GM18873 (cell line): ENCODE results near the gene CUL9.

Source experiments
- ATAC-seq: cut with Tn5 transposase; IDR thresholded peaks from one replicate; pipeline ENCODE4 v1.9.1; 2021; ENCODE audit warnings: mild to moderate bottlenecking, moderate library complexity, moderate number of reproducible peaks; ENCODE audit not compliant: unreplicated experiment, low FRiP score

CUL9 gene

GRCh38 chr6:43193929-43194328 is 11.9 kb downstream of the CUL9 start:
- no peak for ATAC-seq

GRCh38 chr6:43196337-43196736 is 14.3 kb downstream of the CUL9 start:
- no peak for ATAC-seq

DNA sequence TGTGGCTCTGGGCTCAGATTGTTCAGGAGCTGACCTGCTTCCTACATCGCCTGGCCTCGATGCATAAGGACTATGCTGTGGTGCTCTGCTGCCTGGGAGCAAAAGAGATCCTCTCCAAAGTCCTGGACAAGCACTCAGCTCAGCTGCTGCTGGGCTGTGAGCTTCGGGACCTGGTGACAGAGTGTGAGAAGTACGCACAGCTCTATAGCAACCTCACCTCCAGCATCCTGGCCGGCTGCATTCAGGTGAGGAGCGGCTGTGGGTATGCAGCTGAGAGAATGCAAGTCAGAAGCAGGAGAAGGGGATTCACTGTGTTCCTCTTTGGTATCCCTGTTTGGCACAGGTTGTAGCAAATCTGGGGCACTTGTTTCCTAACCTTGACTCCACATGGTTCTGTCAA is 17.9 kb downstream of the CUL9 start:
- ATAC-seq, result no peak

DNA sequence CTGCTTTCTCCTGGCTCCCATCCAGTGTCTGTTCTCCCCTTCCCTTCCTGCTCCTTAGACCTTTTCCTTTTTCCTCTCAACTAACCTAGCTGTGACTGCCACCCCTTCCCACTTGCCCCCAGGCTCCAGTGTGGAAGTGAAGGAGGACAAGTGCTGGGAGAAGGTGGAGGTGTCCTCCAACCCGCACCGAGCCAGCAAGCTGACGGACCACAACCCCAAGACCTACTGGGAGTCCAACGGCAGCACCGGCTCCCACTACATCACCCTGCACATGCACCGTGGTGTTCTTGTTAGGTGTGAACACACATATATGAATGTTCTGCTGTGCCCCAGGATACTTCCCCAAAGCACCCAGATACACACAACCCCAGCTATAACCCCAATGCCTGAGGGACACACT is 18.5 kb downstream of the CUL9 start:
- ATAC-seq, result no peak

DNA sequence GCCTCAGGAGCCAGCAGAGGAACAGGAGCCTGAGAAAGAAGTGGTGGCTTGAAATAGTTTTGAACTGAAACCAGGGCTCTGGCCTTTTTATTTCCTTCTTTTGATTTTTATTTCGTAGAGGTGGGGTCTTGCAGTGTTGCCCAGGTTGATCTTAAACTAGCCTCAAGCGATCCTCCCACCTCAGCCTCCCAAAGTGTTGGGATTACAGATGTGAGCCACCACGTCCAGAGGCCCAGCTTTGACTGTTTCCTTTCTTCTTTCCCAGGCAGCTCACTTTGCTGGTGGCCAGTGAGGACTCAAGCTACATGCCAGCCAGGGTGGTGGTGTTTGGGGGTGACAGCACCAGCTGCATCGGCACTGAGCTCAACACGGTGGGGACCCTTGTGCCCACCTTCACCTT is 20.5 kb downstream of the CUL9 start:
- ATAC-seq, result no peak

- no peak for ATAC-seq
Measured at GRCh38 chr6:43203029-43203717, 21.2 kb downstream of the CUL9 start.

GRCh38 chr6:43203718-43204095 is 21.7 kb downstream of the CUL9 start:
- no peak for ATAC-seq

DNA sequence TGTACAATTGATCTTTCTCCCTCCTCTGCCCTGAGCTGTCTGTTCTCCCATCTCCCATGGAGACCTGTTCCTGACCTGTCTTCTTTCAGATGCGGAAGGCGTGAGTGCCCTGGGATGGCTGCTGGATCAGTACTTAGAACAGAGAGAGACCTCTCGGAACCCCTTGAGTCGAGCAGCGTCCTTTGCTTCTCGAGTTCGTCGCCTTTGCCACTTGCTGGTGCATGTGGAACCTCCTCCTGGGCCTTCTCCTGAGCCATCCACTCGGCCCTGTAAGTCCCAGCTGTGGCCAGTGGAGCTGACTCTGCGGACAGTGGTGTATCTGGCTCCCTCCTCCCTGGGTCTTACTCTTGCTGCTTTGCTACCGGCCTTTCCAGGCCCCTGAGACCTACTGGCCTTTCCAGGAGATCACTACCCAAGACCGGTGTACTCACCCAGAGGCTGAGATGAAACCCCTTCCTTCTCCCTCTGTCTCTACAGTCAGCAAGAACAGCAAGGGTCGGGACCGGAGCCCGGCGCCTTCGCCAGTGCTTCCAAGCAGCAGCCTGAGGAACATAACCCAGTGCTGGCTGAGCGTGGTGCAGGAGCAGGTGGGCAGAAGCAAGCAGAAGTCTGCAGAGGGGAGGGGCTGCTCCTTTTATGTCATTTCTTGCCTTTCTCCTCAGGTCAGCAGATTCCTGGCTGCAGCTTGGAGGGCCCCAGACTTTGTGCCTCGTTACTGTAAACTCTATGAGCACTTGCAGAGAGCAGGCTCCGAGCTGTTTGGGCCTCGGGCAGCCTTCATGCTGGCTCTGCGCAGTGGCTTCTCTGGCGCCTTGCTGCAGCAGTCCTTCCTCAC is 22.5 kb downstream of the CUL9 start:
- ATAC-seq, result no peak

DNA sequence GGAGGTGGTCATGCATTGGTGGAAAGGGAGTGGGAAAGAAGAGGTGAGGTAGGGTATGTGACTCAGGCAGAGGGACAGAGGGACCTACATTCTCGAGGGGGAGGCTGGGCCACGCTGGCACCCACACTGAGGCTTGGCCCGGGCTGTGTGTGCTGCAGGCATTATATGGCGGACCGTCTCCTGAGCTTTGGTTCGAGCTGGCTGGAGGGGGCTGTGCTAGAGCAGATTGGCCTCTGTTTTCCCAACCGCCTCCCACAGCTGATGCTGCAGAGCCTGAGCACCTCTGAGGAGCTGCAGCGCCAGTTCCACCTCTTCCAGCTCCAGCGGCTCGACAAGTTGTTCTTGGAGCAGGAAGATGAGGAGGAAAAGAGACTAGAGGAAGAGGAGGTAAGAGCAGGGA is 23.9 kb downstream of the CUL9 start:
- no peak for ATAC-seq

DNA sequence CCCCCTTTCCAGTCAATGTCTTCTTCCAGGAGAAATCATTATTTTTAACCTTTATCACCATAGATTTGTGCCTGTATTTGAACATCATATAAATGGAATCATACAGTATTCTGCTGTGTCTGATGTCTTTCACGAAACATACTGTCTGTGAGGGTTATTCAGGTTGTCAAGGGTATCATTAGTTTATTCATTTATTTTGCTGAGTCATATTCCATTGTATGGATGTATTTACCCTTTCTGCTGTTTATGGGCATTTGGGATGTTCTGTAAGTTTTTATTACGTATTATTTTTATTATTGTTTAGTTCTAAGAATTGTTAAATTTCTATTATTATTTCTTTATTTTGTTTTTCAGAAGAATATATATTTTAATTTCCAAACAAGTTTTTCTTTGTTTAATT is 25.3 kb downstream of the CUL9 start:
- ATAC-seq, result no peak

DNA sequence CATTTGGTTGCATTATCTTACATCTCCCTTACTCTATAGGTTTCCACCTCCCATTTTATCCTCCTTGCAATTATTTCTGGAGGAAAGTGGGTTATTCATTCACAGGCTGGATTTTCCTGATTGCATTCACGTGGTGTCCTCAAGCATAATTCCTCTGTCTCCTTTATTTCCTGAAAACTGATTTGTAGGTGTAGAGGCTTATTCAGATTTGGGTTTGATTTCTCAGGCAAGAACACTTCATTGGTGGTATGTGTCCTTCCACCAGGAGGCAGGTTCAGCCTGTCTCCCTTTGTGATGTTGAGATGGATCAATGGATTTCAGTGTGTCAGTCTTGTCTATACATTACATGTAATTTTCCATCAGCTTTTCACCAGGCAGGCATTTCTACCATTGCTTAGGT is 30.0 kb downstream of the CUL9 start:
- ATAC-seq, result no peak

GRCh38 chr6:43213431-43213830 is 31.4 kb downstream of the CUL9 start:
- ATAC-seq, result no peak

- no peak for ATAC-seq
Measured at GRCh38 chr6:43215066-43215465, 33.1 kb downstream of the CUL9 start.

DNA sequence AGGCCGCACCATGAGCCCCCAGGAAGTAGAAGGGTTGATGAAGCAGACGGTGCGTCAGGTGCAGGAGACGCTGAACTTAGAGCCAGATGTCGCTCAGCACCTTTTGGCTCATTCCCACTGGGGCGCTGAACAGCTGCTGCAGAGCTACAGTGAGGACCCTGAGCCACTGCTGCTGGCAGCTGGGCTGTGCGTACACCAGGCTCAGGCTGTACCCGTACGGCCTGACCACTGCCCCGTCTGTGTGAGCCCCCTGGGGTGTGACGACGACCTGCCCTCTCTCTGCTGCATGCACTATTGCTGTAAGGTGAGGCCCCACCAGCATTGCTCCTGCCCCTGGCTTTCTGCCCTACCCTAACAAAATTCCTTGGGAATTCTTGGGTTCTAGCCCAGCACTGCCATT is 34.2 kb downstream of the CUL9 start:
- no peak for ATAC-seq

GRCh38 chr6:43217351-43217750 is 35.4 kb downstream of the CUL9 start:
- no peak for ATAC-seq

GRCh38 chr6:43219119-43219518 is 37.1 kb downstream of the CUL9 start:
- ATAC-seq, result no peak

GRCh38 chr6:43219814-43220213 is 37.8 kb downstream of the CUL9 start:
- no peak for ATAC-seq

- no peak for ATAC-seq
Measured at GRCh38 chr6:43220439-43220951, 38.5 kb downstream of the CUL9 start.

DNA sequence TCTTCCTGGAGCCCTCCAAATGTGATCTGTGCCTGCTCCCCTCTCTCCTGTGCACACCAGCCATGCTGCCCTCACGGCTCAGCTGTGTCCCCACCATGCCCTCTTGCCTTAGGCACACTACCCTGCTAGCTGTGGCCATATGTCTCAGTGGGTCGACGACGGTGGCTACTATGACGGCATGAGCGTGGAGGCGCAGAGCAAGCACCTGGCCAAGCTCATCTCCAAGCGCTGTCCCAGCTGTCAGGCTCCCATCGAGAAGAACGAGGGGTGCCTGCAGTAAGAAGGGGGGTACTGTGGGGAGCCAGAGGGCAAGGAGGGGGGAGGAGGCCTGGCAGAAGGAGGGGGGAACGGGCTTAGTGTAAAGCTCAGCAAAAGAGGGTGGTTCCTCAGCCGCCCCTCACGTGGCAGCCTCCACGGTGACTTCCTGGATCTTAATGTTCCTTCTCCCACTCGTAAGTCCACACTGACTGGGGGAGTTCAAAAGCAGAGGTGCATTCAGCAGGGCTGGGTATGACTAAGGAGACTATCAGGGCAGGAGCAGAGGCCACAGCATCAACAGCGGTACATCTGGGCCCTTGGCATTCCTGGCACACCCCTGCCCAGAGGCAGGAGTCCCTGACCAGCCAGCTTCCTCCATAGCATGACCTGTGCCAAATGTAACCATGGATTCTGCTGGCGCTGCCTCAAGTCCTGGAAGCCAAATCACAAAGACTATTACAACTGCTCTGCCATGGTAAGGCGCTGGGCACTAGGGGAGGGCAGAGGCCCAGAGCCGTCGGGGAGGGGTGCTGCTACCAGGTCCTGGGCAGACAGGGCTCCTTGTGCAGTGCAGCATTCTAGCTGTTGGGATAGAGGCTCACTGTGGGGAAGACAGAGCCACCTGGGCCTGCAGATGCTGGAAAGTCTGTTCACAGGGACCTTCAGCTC is 39.3 kb downstream of the CUL9 start:
- no peak for ATAC-seq

GRCh38 chr6:43222418-43223059 is 40.5 kb downstream of the CUL9 start:
- ATAC-seq, result no peak
